NK-92 (cell line): Measurements from ENCODE around the gene ZNF735.
"Not testable (repeated sequence)": the region's sequence is repeated elsewhere in the genome, so short reads cannot be mapped to it uniquely, and the experiment has no call there.

Experiments
- DNase-seq: peaks from one replicate; lab custom pipeline; 2025; ENCODE audit not compliant: unreplicated experiment; lab: John Stamatoyannopoulos, UW

ZNF735 gene

DNA sequence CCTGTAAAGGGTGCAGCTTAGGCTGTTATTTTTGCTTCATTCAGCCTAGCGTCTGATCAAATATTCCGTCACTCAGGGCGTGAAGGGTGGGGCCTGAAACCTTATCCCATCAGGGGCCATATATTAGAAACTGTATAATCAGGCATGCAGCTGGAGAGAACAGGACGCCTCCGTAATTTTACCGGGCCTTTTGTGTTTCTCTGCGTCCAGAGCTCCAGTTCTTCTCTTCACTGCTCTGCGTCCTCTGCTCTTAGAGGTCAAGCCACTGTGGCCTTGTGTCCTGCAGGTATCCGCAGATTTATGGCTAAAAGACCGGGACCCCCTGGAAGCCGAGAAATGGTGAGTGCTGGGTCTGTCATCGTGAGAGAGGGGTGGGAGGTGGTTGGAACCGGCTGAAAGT lies at the start of gene ZNF735:
TSS of gene ZNF735 (plus strand) at position 301 of the 400 bp plus-strand sequence. CDS start at position 301, 0 bp downstream.
- no peak for DNase-seq

GRCh38 chr7:64170974-64171373 lies 36.0 kb upstream of the ZNF735 start:
- DNase-seq, result not testable (repeated sequence)

DNA sequence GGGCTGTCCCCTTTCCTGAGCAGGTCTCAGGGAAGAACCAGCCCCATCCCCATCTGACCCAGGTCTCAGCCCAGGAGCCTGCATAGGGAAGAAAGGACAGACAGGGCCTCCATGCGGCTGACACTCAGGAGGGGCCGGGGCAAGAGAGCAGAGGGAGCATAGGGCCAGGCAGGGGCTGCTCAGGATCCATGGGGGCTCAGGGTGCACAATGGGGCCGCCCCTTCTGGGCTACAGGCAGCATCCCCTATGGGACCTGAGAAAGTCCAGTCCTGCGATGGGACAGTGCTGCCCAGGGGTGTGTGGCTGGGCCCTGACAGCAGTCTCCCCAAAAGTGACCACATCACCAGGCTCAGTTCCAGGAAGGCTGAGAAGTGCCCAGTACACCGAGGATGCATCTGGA lies 32.7 kb upstream of the ZNF735 start:
- no peak for DNase-seq

GRCh38 chr7:64174941-64175340 lies 32.1 kb upstream of the ZNF735 start:
- no peak for DNase-seq

DNA sequence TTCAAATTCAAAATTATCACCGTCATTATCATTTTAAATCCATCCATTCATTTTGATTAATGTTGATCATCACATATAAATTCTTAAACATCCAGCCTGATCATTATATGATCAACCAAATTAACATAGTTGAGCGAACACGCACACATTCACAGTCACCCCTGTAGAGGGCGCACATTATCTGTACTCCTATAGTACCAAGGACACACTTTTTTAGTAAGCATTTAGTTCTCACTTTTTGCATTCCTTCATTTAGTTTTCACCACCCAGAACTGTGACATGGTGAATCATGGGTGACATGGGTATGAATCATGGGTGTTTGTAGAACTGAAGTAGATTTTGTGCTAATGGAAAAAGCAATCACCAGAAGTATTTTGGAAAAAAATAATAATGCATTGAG lies 26.0 kb upstream of the ZNF735 start:
- DNase-seq, result no peak

DNA sequence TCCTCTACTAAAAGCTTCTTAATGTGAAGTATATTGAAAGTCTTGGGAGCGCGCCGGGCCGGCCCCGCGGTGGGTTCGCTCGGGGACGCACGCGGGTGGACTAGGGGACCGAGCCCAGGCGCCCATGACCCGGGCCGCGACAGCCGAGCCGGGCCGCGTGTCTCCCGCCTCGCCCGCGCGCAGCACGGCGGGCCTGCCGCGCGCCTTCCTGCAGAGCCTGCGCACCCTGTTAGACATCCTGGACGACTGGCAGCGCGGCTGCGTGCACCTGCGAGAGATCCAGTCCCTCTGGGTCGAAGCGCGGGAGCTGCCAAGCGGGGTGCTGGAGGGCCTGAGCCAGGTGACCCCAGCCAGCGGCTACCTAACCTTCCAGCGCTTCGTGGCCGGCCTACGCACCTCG lies 25.4 kb upstream of the ZNF735 start:
- no peak for DNase-seq

DNA sequence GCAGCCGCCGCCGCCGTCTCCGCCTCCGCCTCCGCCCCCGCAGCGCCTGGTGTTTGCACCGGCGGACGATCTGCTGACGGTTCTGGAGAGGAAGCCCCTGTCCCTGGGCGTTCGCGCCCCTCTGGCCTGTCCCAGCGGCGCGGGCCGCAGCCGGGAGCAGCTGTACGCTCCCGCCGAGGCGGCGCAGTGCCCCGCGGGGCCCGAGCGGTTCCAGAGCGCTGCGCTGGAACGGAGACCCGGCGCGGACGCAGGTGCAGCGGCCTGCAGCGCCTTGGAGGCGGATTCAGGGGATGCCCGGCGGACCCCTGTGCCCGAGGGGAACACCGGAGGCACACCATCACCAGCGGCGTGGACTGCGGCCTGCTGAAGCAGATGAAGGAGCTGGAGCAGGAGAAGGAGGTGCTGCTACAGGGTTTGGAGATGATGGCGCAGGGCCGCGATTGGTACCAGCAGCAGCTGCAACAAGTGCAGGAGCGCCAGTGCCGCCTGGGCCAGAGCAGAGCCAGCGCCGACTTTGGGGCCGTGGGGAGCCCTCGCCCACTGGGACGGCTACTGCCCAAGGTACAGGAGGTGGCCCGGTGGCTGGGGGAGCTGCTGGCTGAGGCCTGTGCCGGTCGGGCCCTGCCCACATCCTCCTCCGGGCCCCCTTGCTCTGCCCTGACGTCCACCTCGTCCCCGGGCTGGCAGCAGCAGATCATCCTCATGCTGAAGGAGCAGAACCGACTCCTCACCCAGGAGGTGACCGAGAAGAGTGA lies 24.8 kb upstream of the ZNF735 start:
- no peak for DNase-seq

DNA sequence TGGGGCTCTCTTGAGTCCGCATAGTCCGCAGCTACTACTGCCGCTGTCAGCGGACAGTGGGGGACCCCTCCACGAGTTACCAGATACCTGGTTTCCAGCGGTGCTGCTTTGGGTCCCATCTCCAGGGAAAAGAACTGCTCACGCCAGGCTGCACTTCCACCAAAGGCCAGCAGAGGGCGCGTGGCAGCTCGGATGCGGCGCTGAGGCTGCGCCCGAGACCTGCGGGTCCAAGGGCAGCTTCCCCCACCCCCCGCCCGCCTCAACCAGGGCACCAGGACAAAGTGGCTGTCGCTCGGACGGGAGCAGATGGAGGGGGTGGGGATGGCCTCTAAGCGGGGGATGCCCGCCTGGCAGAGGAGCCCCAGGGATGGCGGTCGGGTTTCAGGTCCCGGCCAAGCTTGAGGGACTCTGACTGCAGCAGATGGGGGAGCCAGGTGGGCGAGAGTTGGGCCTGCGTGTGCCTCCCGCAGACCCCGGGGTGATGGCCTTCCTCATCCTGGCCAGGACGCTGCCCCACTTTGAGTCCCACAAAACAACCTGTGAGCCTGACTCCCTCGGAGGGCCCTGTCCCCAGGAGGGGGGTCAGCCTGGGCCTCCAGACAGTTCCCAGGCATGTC lies 23.8 kb upstream of the ZNF735 start:
- DNase-seq, result no peak

DNA sequence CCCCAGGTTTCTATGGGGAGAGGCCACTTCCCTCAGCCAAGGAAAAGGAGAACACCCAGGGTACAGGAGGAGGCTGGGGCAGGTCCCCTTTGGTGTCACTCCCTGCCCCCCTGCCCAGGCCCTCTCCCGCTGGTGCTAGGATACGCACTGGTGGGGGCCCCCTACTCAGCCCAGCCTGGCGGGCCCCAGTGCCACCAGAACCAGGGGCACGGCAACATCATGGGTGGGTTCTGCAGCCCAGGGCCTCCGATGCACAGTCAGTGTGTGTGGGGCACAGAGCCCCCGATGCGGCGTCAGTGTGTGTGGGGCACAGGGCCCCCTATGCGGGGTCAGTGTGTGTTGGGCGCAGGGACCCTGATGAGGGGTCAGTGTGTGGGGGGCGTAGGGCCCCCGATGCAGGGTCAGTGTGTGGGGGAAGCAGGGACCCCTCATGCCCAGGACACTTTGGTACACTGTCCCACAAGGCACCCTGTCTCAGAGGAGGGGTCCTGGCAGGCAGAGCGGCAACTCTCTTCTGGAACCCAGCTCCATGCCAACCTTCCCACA lies 23.1 kb upstream of the ZNF735 start:
- DNase-seq, result no peak

DNA sequence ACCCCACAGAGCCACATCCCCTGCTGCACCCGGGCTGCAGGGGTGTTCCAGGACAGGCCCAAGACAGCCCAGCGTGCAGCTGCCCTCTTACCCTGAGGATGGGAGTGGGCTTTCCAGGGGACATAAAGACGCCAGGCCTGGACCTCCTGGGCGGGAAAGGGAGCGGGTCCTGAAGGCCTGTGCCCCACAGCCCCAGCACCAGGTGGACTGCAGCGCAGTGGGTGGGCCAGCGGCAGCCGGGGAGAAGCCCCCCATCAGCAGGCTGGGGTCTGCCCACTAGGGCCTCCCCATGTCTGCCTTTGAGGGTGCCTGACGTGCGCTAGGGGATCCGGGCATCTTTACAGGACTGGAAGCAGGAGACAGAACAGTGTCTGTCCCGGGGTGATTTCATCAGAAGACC lies 22.6 kb upstream of the ZNF735 start:
- DNase-seq, result no peak

DNA sequence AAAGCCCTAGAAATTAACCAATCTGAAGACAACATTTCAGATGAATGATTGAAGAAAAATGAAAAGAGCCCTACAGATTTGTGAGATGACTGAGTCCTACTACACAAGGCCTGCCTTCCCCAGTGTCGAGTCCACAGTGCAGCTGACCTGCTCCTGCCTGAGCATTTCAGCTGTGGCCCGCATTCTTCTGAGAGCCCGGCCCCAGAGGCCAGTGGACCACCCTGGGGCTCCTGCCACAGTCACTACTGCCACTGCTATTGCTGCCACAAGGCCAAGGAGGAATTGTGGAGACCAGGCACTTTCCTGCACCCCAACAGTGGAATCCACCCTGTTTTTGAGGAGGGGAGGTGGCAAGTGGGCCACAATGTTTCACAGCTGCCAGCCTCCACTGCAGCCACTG lies 19.6 kb upstream of the ZNF735 start:
- DNase-seq, result no peak

DNA sequence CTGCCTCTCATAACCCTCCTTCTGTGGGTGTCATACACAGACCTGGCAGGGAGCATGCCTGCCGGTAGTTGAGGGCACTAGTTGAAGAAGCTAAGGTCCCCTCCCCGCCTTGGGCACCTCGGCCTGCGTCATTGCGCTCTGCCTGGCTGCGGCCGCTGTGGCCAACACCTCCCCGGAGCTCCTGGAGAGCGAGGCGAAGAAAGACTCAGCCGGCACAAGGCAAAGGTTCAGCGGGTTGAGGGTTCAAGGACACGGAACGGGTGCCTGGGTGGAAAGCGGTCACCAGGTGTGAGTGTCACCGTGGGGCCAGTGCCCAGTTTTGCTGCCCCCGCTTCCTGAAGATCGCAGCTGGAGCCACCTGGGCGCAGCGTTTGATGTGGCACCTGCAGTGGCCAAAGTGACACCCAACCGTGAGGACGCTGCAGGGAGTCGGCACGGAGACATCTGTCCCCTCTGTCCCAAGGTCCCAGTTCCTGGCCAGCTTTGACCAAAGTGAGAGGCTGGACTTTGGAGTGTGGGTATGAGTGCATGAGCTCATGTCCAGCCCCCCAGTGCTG lies 14.8 kb upstream of the ZNF735 start:
- no peak for DNase-seq

GRCh38 chr7:64192775-64193174 lies 14.2 kb upstream of the ZNF735 start:
- no peak for DNase-seq

- not testable (repeated sequence) for DNase-seq
Observed at GRCh38 chr7:64219710-64220298, 12.8 kb downstream of the ZNF735 start.

GRCh38 chr7:64223366-64223765 lies 16.4 kb downstream of the ZNF735 start:
- DNase-seq, result no peak

GRCh38 chr7:64228174-64228573 lies 21.2 kb downstream of the ZNF735 start, which contains the start of gene ZNF679:
Gene ZNF679 (plus strand): TSS chr7:64228474. CDS start chr7:64249118, 20,644 bp downstream.
- DNase-seq, result not testable (repeated sequence)

GRCh38 chr7:64266341-64266919 lies 59.4 kb downstream of the ZNF735 start:
- DNase-seq, result no peak
